ENCODE results near the gene MTHFR.

MTHFR gene

DNA sequence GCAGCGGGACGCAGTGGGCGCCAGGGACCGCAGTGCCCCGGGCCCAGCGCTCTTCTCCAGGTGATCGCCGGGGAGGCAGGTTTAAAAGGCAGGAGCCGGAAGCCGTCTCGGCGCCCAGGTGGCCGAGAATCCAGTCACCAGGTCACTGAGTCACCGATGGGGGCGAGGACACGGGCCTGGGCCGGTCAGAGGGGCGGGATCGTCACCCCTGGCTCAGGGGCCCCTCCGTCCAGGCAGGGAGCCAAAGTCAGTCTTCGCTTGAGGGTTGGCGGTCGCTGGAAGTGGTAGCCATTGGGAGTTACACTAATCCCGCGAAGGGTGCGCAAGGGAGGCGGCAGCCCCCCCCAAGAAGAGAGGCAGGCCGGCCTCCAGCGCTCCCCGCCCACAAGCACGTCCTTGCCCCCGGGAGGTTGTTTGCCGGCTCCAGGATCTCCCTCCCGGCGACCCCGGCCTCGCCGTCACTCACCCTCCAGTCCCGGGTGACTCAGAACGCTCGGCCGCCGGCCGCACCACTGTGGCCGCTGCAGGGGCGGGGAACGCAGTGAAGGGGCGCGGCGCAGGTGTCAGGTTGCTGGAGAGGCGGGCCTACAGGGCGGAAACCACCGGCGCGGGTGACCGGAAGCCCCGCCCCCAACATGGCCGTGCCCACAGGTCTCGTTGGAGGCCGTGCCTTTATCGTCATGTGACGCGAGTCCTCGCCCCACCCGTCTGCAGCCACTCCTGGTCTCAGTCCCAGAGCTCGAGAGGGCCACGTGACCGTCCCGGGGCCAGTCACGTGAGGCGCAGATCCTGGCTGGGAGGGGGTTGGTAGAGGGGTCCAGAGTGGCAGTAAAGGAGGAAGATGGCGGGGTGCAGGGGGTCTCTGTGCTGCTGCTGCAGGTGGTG, at the start of gene MTHFR, which contains the start of gene CLCN6 (continued):
- no peak for TF ChIP-seq ZFP3 (tag by site-specific recombination; IDR thresholded peaks at IDR 0.05; ENCODE audit: low read depth)
- TF ChIP-seq, protein P1, sequence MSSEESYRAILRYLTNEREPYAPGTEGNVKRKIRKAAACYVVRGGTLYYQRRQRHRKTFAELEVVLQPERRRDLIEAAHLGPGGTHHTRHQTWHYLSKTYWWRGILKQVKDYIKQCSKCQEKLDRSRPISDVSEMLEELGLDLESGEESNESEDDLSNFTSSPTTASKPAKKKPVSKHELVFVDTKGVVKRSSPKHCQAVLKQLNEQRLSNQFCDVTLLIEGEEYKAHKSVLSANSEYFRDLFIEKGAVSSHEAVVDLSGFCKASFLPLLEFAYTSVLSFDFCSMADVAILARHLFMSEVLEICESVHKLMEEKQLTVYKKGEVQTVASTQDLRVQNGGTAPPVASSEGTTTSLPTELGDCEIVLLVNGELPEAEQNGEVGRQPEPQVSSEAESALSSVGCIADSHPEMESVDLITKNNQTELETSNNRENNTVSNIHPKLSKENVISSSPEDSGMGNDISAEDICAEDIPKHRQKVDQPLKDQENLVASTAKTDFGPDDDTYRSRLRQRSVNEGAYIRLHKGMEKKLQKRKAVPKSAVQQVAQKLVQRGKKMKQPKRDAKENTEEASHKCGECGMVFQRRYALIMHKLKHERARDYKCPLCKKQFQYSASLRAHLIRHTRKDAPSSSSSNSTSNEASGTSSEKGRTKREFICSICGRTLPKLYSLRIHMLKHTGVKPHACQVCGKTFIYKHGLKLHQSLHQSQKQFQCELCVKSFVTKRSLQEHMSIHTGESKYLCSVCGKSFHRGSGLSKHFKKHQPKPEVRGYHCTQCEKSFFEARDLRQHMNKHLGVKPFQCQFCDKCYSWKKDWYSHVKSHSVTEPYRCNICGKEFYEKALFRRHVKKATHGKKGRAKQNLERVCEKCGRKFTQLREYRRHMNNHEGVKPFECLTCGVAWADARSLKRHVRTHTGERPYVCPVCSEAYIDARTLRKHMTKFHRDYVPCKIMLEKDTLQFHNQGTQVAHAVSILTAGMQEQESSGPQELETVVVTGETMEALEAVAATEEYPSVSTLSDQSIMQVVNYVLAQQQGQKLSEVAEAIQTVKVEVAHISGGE (tag by site-specific recombination; conservative IDR thresholded peaks at IDR 0.05; ENCODE audit: low read depth) = peak; percentile 40; the same call in 1 of the 2 replicates
- no peak for TF ChIP-seq ZNF596 (tag by site-specific recombination; IDR thresholded peaks at IDR 0.05)
- no peak for TF ChIP-seq ZNF202 (tag by site-specific recombination; IDR thresholded peaks at IDR 0.05; ENCODE audit: borderline replicate concordance)
- no peak; the same call in 1 of the 2 replicates for TF ChIP-seq ZNF2 (tag by site-specific recombination; IDR thresholded peaks at IDR 0.05)
- TF ChIP-seq ZNF561 (tag by site-specific recombination; IDR thresholded peaks at IDR 0.05; ENCODE audit: borderline replicate concordance) = peak; percentile 71; the same call in 1 of the 2 replicates
- no peak for TF ChIP-seq ZNF677 (tag by site-specific recombination; IDR thresholded peaks at IDR 0.05)
- TF ChIP-seq ZNF214 (tag by site-specific recombination; IDR thresholded peaks at IDR 0.05; ENCODE audit: borderline replicate concordance) = no peak
- TF ChIP-seq, protein P2, sequence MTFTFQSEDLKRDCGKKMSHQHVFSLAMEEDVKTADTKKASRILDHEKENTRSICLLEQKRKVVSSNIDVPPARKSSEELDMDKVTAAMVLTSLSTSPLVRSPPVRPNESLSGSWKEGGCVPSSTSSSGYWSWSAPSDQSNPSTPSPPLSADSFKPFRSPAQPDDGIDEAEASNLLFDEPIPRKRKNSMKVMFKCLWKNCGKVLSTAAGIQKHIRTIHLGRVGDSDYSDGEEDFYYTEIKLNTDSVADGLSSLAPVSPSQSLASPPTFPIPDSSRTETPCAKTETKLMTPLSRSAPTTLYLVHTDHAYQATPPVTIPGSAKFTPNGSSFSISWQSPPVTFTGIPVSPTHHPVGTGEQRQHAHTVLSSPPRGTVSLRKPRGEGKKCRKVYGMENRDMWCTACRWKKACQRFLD (tag by site-specific recombination; IDR thresholded peaks at IDR 0.05) = no peak
- TF ChIP-seq KLF7 (tag by site-specific recombination; IDR thresholded peaks at IDR 0.05; ENCODE audit: borderline replicate concordance) = peak; percentile 15; the same call in 1 of the 2 replicates
- TF ChIP-seq OVOL3 (tag by site-specific recombination; IDR thresholded peaks at IDR 0.05) = no peak
- TF ChIP-seq, protein P3, sequence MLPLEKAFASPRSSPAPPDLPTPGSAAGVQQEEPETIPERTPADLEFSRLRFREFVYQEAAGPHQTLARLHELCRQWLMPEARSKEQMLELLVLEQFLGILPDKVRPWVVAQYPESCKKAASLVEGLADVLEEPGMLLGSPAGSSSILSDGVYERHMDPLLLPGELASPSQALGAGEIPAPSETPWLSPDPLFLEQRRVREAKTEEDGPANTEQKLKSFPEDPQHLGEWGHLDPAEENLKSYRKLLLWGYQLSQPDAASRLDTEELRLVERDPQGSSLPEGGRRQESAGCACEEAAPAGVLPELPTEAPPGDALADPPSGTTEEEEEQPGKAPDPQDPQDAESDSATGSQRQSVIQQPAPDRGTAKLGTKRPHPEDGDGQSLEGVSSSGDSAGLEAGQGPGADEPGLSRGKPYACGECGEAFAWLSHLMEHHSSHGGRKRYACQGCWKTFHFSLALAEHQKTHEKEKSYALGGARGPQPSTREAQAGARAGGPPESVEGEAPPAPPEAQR (tag by site-specific recombination; IDR thresholded peaks at IDR 0.05) = no peak
- peak; percentile 96 for TF ChIP-seq GLIS1 (tag by site-specific recombination; IDR thresholded peaks at IDR 0.05)
- no peak for TF ChIP-seq ZNF175 (tag by site-specific recombination; IDR thresholded peaks at IDR 0.05)
- TF ChIP-seq, protein P4, sequence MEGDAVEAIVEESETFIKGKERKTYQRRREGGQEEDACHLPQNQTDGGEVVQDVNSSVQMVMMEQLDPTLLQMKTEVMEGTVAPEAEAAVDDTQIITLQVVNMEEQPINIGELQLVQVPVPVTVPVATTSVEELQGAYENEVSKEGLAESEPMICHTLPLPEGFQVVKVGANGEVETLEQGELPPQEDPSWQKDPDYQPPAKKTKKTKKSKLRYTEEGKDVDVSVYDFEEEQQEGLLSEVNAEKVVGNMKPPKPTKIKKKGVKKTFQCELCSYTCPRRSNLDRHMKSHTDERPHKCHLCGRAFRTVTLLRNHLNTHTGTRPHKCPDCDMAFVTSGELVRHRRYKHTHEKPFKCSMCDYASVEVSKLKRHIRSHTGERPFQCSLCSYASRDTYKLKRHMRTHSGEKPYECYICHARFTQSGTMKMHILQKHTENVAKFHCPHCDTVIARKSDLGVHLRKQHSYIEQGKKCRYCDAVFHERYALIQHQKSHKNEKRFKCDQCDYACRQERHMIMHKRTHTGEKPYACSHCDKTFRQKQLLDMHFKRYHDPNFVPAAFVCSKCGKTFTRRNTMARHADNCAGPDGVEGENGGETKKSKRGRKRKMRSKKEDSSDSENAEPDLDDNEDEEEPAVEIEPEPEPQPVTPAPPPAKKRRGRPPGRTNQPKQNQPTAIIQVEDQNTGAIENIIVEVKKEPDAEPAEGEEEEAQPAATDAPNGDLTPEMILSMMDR (tag by site-specific recombination; IDR thresholded peaks at IDR 0.05) = 0 out of 2 replicates have a peak, but pooled peaks have one; percentile 27
- TF ChIP-seq KLF1 (tag by site-specific recombination; IDR thresholded peaks at IDR 0.05) = peak; percentile 92
- TF ChIP-seq, protein P5, sequence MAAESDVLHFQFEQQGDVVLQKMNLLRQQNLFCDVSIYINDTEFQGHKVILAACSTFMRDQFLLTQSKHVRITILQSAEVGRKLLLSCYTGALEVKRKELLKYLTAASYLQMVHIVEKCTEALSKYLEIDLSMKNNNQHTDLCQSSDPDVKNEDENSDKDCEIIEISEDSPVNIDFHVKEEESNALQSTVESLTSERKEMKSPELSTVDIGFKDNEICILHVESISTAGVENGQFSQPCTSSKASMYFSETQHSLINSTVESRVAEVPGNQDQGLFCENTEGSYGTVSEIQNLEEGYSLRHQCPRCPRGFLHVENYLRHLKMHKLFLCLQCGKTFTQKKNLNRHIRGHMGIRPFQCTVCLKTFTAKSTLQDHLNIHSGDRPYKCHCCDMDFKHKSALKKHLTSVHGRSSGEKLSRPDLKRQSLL (tag by site-specific recombination; IDR thresholded peaks at IDR 0.05) = peak; percentile 88
- TF ChIP-seq, protein P6, sequence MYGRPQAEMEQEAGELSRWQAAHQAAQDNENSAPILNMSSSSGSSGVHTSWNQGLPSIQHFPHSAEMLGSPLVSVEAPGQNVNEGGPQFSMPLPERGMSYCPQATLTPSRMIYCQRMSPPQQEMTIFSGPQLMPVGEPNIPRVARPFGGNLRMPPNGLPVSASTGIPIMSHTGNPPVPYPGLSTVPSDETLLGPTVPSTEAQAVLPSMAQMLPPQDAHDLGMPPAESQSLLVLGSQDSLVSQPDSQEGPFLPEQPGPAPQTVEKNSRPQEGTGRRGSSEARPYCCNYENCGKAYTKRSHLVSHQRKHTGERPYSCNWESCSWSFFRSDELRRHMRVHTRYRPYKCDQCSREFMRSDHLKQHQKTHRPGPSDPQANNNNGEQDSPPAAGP (tag by site-specific recombination; IDR thresholded peaks at IDR 0.05) = peak; percentile 72; the same call in 1 of the 2 replicates
- peak; percentile 96 for TF ChIP-seq SP3 (tag by site-specific recombination; IDR thresholded peaks at IDR 0.05)
- TF ChIP-seq, protein P7, sequence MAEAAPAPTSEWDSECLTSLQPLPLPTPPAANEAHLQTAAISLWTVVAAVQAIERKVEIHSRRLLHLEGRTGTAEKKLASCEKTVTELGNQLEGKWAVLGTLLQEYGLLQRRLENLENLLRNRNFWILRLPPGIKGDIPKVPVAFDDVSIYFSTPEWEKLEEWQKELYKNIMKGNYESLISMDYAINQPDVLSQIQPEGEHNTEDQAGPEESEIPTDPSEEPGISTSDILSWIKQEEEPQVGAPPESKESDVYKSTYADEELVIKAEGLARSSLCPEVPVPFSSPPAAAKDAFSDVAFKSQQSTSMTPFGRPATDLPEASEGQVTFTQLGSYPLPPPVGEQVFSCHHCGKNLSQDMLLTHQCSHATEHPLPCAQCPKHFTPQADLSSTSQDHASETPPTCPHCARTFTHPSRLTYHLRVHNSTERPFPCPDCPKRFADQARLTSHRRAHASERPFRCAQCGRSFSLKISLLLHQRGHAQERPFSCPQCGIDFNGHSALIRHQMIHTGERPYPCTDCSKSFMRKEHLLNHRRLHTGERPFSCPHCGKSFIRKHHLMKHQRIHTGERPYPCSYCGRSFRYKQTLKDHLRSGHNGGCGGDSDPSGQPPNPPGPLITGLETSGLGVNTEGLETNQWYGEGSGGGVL (tag by site-specific recombination; IDR thresholded peaks at IDR 0.05) = peak; percentile 78
- no peak for TF ChIP-seq ZNF133 (tag by site-specific recombination; IDR thresholded peaks at IDR 0.05)
- TF ChIP-seq REPIN1 (tag by site-specific recombination; IDR thresholded peaks at IDR 0.05; ENCODE audit: low read depth) = no peak
- TF ChIP-seq, protein P8, sequence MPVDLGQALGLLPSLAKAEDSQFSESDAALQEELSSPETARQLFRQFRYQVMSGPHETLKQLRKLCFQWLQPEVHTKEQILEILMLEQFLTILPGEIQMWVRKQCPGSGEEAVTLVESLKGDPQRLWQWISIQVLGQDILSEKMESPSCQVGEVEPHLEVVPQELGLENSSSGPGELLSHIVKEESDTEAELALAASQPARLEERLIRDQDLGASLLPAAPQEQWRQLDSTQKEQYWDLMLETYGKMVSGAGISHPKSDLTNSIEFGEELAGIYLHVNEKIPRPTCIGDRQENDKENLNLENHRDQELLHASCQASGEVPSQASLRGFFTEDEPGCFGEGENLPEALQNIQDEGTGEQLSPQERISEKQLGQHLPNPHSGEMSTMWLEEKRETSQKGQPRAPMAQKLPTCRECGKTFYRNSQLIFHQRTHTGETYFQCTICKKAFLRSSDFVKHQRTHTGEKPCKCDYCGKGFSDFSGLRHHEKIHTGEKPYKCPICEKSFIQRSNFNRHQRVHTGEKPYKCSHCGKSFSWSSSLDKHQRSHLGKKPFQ (tag by site-specific recombination; IDR thresholded peaks at IDR 0.05) = no peak
- TF ChIP-seq ZFP37 (tag by site-specific recombination; IDR thresholded peaks at IDR 0.05) = peak; percentile 60; the same call in 1 of the 2 replicates

Data from HEK293 (cell line).